Measurements from ENCODE around the gene UNCX. TPM values are rescaled to one million over a fixed set of nuclear protein-coding genes. Genes with fewer than 3 reads are reported as not detected.

UNCX gene
- total RNA-seq, 4 donors from 2014 or later, result not detected

GRCh38 chr7:1229956-1230355 lies 2.7 kb upstream of the UNCX start:
- Histone ChIP-seq H3K36me3 (no peaks in the 10 kb centered on the region), H3K4me1 (peaks cover 3 to 58% (median 49%) of the 10 kb centered on the region in 4 donors), H3K27me3 (peaks cover 20 to 100% (median 95%) of the 10 kb centered on the region in 4 donors), H3K9me3 (no peaks in the 10 kb centered on the region), H3K27ac (replicated peaks in 1 of 4) (no peak overlapping the region), H3K4me3 (no peak overlapping the region)
- DNase-seq (ENCODE audit: extremely low spot score), result no peak
- intact Hi-C loops (cut with DNase I), result loop anchor here (10.0 kb wide), 1 partner anchor 185 kb away; no protein-coding TSS in a partner anchor
- TF ChIP-seq POLR2AphosphoS5 (IDR thresholded peaks at IDR 0.05) (no peak), EP300 (IDR thresholded peaks at IDR 0.05) (no peak), POLR2A (IDR thresholded peaks at IDR 0.05; ENCODE audit: low read depth) (no peak), CTCF (IDR thresholded peaks at IDR 0.05) (no peak)
- WGBS, result 3% methylated on average over 9 of the region's 37 CpGs

GRCh38 chr7:1230411-1231213 lies 2.1 kb upstream of the UNCX start:
- TF ChIP-seq POLR2AphosphoS5 (IDR thresholded peaks at IDR 0.05), result no peak
- TF ChIP-seq EP300 (IDR thresholded peaks at IDR 0.05), result no peak
- no peak for TF ChIP-seq POLR2A (IDR thresholded peaks at IDR 0.05; ENCODE audit: low read depth)
- no peak for TF ChIP-seq CTCF (IDR thresholded peaks at IDR 0.05)
- no peak overlapping the region for H3K4me3 ChIP-seq
- DNase-seq (ENCODE audit: extremely low spot score), result no peak
- H3K9me3 ChIP-seq, result no peaks in the 10 kb centered on the region
- 13% methylated on average over 41 of the region's 64 CpGs for WGBS
- no peak overlapping the region for H3K27ac ChIP-seq (replicated peaks in 1 of 4)
- peaks cover 26 to 100% (median 95%) of the 10 kb centered on the region in 4 donors for H3K27me3 ChIP-seq
- peaks cover 5 to 58% (median 51%) of the 10 kb centered on the region in 4 donors for H3K4me1 ChIP-seq
- H3K36me3 ChIP-seq, result no peaks in the 10 kb centered on the region
- intact Hi-C loops (cut with DNase I), result no loop called here

GRCh38 chr7:1231214-1232102 lies 1.2 kb upstream of the UNCX start:
- Histone ChIP-seq H3K36me3 (no peaks in the 10 kb centered on the region), H3K27ac (replicated peaks in 1 of 4) (no peak overlapping the region), H3K4me3 (no peak overlapping the region), H3K27me3 (peaks cover 27 to 100% (median 89%) of the 10 kb centered on the region in 4 donors), H3K4me1 (peaks cover 8 to 62% (median 55%) of the 10 kb centered on the region in 4 donors), H3K9me3 (no peaks in the 10 kb centered on the region)
- TF ChIP-seq CTCF (IDR thresholded peaks at IDR 0.05), result no peak
- no peak for TF ChIP-seq POLR2A (IDR thresholded peaks at IDR 0.05; ENCODE audit: low read depth)
- no peak for TF ChIP-seq EP300 (IDR thresholded peaks at IDR 0.05)
- TF ChIP-seq POLR2AphosphoS5 (IDR thresholded peaks at IDR 0.05), result no peak
- DNase-seq (ENCODE audit: extremely low spot score), result no peak
- WGBS, result 4% methylated on average over 23 of the region's 40 CpGs
- intact Hi-C loops (cut with DNase I), result no loop called here

GRCh38 chr7:1232103-1232466 lies 587 bp upstream of the UNCX start:
- TF ChIP-seq CTCF (IDR thresholded peaks at IDR 0.05) (no peak), POLR2A (IDR thresholded peaks at IDR 0.05; ENCODE audit: low read depth) (no peak), POLR2AphosphoS5 (IDR thresholded peaks at IDR 0.05) (no peak), EP300 (IDR thresholded peaks at IDR 0.05) (no peak)
- intact Hi-C loops (cut with DNase I), result no loop called here
- H3K9me3 ChIP-seq, result no peaks in the 10 kb centered on the region
- no peak overlapping the region for H3K4me3 ChIP-seq
- H3K27ac ChIP-seq (replicated peaks in 1 of 4), result no peak overlapping the region
- peaks cover 8 to 66% (median 58%) of the 10 kb centered on the region in 4 donors for H3K4me1 ChIP-seq
- no peak for DNase-seq (ENCODE audit: extremely low spot score)
- H3K36me3 ChIP-seq, result no peaks in the 10 kb centered on the region
- WGBS, result 5% methylated on average over 12 of the region's 12 CpGs
- H3K27me3 ChIP-seq, result peaks cover 26 to 98% (median 86%) of the 10 kb centered on the region in 4 donors
